ENCODE measurements around the gene CCT3. TPM values are rescaled to one million over a fixed set of nuclear protein-coding genes. Genes with fewer than 3 reads are reported as not detected.

The CCT3 gene
- 936 and 1,057 TPM in 2 replicates for total RNA-seq (2014; rRNA removed; shearing (Covaris generic))

DNA sequence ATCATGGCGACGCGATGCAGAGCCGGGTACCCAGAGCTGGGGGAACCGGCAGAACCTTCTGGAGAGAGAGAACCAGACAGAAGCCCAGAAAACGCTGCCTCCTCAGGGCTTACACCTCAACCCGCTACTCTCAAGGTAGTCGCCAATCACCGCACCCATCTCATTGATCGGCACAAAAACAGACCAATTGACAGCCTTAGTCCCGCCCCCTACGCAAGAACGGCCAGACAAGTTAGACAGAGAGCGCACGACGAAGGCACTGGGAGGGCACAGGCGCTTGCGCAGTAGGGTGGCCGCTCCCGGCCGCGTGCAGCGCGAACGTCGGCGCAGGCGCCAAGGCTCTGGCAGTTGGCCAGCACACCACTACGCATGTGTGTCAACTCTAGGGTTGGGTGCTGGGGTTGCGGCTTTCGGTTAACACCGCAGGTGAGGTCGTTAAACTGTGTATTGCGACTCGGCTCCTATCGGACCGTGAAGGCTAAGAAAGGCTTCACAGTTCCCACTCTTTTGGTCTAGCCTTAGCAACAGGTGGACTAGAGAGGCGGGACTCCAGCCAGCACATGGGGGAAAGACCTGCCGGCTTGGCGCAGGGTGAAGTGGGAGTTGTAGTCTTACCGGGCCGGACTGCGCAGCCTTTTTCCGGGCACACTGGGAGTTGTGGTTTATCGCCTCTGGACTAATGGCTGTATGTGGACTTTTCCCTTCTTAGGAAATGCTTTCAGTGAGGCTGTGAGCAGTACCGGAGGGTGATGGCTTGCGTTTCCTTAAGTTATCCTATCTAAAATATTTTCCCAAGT is at the start of gene CCT3, which contains the start of gene TSACC:
Gene CCT3 (minus strand): TSS at position 113 of the 797 bp plus-strand sequence. CDS start 108 bp downstream, at position 5.
Gene TSACC (plus strand): TSS at position 347 of the 797 bp plus-strand sequence. CDS start 1,232 bp downstream, outside the sequence.
- in situ Hi-C loops (cut with HindIII; ENCODE audit: low sequenced_read_pairs): no loop called here

DNA sequence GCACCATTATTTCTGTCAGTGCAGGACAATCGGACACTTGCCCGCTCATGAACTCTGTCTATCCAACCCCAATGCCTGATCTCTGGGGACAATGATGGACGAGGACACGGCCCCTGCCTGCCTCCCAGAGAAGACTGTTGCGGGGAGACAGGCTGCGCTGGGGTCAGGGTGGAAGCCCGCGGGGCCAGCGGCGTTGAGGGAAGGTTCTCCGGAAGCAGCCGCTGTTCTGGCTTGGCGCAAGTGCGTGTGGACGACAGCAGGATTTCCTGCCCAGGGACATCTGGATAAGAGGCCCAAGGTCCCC is 49.7 kb upstream of the CCT3 start:
- DNase-seq (ENCODE audit: low spot score): no peak
- in situ Hi-C loops (cut with HindIII; ENCODE audit: low sequenced_read_pairs): no loop called here

More for the DNA sequence above, at the start of gene CCT3, which contains the start of gene TSACC:
- DNase-seq (ENCODE audit: low spot score): peak; percentile 100

DNA sequence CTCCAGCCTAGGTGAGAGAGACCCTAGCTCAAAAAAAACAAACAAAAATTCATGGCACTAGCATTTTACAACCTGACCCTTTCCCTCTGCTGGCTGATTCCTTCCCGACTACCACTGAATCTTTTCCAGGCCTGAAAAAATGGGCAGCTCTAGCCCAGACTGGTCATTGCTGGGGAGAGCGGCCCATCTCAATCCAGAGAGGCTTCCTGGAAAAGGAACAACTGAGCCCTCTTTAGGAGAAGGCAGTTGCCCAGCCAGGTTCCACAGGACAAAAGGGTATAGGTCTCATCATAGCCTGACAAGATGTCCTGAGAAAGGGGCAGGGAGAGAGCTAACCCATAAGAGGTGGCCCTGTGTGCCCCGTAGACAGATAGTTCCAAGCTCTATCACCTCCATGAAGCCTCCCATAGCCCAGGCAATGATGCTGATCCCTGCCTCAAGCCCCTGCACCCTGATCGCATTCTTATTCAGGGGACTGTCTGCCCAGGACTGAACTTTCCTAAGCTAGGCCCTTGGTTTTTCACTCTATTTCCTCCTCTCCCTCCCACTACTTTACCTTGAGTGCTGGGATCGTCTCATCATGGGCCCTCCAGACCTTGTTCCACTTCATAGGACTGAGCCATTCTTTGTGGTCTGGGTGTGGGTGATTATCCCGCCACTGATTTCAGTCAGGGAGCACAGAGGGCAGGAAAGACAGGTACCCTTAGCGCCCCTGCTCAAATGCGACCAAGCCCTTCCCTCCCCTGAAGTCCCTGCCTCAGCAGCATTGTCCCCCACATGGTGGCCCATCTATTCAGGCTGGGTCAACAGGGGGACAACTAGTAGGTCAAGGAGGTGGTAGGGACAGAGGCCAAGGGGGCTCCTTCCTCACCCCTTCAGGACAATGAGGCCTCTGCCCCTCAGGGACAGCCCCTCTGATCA is 49.1 kb upstream of the CCT3 start:
- in situ Hi-C loops (cut with HindIII; ENCODE audit: low sequenced_read_pairs): no loop called here

DNA sequence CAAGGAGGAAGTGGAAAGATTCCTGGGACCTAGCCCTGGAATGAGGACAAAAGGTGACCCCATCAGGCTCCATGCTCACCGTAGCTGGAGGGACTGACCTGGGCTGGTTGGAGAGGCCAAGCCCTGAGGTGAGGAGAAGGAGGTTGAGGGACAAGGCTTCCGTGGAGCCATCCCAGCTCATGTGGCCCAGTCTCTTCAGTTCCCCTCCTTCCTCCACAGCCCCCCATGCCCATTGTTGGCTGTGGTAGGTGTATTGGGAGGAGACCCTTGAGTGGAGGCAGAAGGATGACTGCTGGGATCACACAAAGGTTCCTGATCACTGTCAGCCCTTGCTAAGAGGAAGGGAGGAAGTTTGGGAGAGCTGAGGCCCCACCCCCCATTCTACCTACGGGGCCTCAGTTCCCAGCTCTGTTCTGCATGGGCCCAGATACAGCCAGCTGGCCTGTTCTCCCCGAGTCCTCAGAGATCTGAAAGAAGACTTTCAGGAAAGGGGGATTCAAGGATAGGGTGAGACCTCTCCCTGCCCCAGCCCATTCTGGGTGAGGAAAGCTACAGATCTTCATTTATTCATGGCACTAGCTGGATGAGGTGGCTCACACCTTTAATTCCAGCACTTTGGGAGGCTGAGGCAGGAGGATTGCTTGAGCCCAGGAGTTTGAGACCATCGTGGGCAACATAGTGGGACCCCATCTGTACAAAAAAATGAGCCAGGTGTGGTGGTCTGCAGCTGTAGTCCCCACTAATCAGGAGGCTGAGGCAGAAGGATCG is 48.2 kb upstream of the CCT3 start:
- in situ Hi-C loops (cut with HindIII; ENCODE audit: low sequenced_read_pairs): no loop called here
- DNase-seq (ENCODE audit: low spot score): no peak

More for the DNA sequence above, 49.1 kb upstream of the CCT3 start:
- no peak for DNase-seq (ENCODE audit: low spot score)

DNA sequence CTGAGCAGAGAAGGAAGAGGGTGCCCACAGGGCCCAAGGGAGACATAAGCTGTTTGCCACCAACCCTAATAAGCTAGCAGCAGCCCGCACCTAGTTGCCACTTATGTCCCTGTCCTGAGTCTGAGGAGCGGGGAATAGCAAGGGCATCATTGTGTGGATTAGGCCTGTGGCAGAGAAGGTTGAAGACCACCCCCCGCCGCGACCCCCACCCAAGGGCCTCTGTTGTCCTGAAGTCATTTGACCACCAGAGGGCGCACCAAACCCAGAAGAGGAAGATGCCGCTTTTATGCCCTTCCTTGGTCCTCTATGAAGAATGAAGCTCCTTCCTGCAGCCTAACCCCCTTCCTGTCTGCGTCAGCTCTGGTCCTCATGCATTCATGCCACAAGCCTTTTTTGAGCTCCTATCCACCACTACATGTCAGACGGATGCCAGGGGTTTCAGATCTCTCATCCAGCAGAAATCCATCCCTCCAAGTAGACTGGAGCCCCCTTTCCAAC is 47.5 kb upstream of the CCT3 start:
- DNase-seq (ENCODE audit: low spot score): peak; percentile 84
- in situ Hi-C loops (cut with HindIII; ENCODE audit: low sequenced_read_pairs): no loop called here

DNA sequence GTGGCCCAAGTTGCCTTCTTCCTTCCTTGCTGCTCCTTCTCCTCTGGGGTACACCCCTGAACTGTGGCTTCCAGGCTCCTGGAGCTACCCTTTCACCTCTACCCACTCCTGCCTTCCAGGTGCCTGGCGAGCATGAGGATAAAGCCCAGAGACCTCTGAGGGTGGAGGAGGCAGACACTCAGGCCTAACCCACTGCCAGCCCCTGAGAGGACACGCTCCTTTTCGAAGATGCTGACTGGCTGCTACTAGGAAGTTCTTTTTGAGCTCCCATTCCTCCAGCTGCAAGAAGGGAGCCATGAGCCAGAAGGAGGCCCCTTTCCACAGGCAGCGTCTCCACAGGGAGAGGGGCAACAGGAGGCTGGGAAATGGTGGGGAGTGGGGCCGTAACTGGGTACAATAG is 46.6 kb upstream of the CCT3 start:
- in situ Hi-C loops (cut with HindIII; ENCODE audit: low sequenced_read_pairs): no loop called here
- no peak for DNase-seq (ENCODE audit: low spot score)

DNA sequence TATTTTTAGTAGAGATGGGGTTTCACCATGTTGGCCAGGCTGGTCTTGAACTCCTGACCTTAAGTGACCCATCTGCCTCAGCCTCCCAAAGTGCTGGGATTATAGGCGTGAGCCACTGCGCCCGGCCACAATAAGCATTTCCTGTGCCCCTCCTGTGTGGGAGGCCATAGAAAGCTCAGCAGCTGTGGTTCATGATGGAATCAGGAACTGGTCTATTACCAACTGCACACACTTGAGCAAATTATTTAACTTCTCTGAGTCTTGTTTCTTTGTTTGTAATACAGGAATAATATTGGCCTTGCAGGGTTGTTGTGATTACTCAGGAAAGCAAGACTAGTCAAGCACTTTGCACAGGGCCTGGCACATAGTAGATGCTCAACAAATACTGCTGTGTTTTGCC is 45.9 kb upstream of the CCT3 start:
- no peak for DNase-seq (ENCODE audit: low spot score)
- in situ Hi-C loops (cut with HindIII; ENCODE audit: low sequenced_read_pairs): no loop called here

DNA sequence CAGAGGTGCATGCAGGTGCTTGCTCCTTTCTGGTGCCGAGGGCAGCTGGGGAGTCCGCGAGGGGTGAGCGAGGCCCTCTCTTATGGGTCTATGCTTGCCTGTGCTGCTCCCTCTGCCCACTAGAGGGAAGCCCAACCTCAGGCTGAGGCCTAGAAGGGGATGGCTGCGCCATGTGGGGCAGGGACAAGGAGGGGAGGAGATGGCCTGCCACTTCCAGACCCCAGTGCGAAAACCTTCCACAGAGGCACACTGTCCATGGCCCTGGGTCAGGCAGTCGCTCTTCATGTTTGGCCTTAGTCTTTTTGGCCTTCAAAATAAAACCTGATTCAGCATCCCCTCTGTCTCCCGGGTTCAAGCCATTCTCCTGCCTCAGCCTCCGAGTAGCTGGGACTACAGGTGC is 44.9 kb upstream of the CCT3 start:
- DNase-seq (ENCODE audit: low spot score): peak; percentile 89
- in situ Hi-C loops (cut with HindIII; ENCODE audit: low sequenced_read_pairs): no loop called here

DNA sequence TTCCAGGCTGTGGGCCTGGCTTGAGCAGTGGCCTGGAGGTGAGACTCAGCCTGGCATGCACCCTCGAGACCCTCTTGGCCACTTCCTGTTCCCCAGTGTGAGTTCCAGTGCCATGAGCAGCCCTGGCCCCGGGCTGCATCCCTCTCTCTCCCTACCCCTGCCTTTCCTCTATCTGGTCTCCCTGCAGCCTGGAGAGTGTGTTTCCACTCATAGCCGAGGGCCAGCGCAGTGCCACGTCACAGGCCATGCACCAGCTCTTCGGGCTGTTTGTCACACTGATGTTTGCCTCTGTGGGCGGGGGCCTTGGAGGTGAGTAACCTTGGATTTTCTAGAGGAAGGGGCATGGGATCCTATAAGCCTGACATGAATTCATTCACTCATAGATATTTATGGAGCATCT is 44.5 kb upstream of the CCT3 start:
- in situ Hi-C loops (cut with HindIII; ENCODE audit: low sequenced_read_pairs): no loop called here
- no peak for DNase-seq (ENCODE audit: low spot score)

DNA sequence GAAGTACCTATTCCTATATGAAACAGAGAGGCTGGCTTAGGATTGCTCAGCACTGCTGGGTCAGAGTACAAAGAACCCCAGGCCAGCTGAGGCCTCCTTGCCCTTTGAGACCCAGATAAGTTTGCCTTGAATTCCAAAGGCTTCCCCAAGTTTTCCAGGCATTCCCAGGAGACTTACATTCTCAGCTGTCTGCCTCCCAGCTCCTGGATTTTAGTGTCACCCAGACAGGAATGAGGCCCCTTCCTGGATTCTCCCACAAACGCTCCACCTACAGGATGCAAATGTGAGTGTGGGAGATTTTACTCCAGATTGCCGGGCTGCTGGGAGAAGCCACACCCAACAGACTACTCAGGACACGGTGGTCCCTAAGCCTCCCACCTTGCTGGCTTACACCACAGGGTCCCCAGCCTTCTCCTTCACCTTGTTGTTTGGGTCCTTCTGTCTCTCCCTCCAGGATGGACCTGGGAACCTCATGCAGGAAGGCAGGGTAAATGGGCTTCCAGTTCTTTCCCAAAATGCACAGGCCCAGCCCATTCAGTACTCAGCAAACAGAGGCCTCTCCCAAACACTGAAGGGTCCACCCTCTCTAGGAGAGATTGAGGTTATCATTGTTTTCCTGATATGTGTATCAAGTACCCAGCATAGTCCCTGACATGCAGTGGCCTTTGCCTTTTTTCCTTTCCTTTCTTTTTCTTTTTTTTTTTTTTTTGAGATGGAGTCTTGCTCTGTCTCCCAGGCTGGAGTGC is 41.5 kb upstream of the CCT3 start:
- in situ Hi-C loops (cut with HindIII; ENCODE audit: low sequenced_read_pairs): no loop called here
- DNase-seq (ENCODE audit: low spot score): no peak

DNA sequence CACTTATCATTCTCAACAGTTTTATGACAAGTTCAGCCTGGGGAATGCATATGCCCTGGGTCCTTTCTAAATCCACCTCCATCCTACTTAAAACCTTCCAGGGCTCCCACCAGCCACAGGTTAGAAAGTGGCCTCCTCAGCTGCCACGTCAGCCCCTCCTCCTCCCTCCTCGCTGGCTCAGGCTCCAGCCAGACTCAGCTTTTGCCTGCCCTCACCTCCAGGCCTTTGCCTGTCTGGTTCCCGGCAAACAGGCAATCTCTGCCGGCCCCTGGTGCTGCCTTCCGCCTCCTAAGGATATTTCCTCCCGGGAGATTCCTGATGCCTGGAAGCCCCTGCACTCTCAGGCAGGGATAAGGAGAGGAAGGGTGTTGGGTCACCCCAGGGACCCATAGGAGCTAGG is 40.5 kb upstream of the CCT3 start:
- peak; percentile 51 for DNase-seq (ENCODE audit: low spot score)
- in situ Hi-C loops (cut with HindIII; ENCODE audit: low sequenced_read_pairs): no loop called here

DNA sequence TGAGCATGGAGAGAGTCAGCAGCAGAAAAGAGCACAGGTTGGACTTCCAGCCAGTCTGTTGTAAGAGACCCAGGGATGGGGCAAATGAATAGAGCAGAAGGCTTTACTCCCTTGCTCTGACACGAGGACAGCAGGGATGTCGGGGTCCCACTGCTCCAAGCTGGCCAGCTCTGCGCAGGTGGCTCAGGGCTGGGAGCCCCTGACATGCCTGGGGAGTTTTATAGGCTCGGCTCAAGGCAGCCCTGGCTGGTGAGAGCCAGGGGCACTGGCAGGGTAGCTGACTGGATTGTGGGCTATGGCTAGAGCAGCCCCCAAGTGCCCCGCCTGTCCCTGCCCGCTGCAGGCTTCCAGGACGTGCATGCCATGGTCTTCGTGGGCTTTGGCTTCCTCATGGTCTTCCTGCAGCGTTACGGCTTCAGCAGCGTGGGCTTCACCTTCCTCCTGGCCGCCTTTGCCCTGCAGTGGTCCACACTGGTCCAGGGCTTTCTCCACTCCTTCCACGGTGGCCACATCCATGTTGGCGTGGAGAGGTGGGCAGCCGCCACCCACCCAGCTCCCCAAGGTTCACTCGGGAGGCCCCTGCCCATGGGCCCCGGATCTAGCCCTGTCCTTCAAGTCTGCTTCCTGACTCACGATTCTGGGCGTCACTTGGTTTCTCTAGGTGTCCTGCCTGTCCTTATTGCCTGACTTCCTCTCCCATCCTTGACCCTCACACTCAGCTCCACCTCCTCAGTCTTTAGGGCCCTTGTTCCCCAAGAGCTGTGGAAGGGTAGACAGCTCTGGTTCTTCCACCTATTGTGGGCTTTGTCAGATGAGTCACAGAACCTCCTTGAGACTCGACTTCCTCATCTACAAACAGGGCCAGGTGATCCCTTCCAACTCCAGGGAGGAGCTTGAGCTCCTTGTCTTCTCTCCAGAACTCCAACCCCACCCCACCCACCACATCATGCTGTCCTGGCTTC is 39.1 kb upstream of the CCT3 start:
- no peak for DNase-seq (ENCODE audit: low spot score)
- in situ Hi-C loops (cut with HindIII; ENCODE audit: low sequenced_read_pairs): no loop called here

DNA sequence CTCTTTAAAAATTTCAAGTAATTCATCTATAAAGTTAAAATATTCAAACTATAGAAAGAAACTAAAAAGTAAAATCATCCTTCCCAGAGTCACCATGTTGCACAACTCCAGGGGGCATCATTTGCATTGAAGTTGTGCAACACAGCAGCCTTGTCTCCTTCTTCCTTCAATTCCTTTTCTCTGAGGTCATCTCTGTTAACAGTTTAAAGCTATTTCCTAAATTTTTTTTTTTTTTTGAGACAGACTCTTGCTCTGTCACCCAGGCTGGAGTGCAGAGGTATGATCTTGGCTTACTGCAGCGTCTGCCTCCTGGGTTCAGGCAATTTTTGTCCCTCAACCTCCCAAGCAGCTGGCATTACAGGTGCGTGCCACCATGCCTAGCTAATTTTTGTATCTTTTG is 38.1 kb upstream of the CCT3 start:
- DNase-seq (ENCODE audit: low spot score): no peak
- in situ Hi-C loops (cut with HindIII; ENCODE audit: low sequenced_read_pairs): no loop called here

DNA sequence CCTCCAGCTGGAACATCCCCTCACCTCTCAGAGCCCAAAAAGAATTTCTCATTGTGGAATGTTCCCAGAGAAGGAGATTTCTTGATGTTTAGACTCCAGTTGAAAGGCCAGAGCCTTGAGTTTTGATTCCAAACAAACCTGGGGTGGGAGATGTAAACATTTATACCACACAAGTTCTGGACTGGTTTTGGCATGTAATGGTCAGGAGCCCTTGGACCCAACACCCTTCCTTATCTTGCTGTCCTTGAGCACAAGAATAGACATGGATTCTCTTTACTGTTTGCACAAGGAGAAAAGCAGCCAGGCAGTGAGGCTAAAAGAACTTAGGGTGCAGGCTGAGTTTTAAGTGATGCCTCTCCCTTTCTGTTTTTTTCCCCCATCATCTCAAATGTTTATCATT is 35.5 kb upstream of the CCT3 start:
- in situ Hi-C loops (cut with HindIII; ENCODE audit: low sequenced_read_pairs): loop anchor here (5.0 kb wide), 1 partner anchor 59 kb away; no protein-coding TSS in a partner anchor
- no peak for DNase-seq (ENCODE audit: low spot score)

DNA sequence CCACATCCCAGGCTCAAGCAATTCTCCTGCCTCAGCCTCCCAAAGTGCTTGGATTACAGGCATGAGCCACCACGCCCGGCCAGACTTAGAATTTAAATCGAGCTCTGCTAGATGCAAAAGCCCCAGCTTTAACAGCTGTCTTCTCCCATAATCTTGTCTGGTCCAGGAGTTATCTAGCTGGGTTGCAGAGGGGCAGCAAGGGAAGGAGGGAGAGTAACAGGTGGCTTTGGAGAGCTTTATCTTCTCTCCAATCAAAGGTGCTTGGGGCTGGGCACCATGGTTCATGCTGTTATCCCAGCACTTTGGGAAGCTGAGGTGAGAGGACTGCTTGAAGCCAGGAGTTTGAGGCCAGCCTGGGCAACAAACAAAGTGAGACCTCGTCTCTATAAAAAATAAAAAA is 34.8 kb upstream of the CCT3 start:
- no peak for DNase-seq (ENCODE audit: low spot score)
- in situ Hi-C loops (cut with HindIII; ENCODE audit: low sequenced_read_pairs): loop anchor here (5.0 kb wide), 1 partner anchor 59 kb away; no protein-coding TSS in a partner anchor

DNA sequence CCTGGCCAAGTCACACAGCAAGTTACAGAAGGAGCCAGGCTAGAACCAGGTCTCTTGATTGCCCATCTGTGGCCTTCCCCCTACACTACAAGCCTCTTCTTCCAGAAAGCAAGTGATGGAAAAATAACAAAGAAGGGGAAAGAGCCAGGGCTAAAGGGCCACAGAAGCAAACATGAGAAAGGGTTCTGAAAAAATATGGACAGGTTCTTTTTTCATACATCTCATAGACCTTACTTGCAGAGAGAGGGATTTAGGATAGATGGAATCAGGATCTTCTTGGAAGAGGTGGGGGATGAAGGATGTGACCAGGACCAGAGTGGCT is 34.1 kb upstream of the CCT3 start:
- in situ Hi-C loops (cut with HindIII; ENCODE audit: low sequenced_read_pairs): loop anchor here (5.0 kb wide), 1 partner anchor 60 kb away; no protein-coding TSS in a partner anchor
- no peak for DNase-seq (ENCODE audit: low spot score)

DNA sequence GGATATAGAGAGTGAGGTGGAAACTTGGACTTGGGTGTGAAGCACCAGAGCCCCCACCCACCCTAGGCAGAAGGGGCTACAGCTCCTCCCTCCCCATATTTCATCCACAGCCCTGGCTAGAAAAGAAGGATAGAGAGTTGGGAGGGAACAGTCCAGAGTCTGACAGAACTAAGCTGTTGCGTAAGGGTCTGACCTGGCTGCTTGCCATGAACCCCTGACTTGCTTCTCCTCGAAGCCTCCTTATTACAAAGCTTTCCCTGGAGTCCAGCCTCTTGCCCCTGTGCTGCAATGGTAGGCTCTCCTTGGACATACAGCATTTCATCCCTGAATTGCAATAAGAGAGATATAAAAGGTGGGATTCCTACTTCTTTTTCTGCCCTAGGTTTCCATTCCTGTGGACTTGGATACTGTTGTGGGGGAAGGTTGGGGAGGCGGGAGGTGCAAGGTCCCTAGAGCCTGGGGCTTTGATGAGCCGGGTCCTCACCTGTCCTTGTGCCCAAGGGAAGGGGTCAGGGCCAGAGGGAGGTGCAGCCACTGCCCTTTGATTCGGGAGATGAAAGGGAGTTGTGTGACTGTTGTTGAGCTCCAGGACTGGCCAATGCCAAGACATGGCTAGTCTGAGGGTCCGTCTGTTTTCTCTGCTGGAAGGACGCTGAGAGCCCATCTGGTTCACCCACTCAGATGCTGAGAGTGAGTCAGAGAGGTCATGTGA is 33.6 kb upstream of the CCT3 start:
- in situ Hi-C loops (cut with HindIII; ENCODE audit: low sequenced_read_pairs): loop anchor here (5.0 kb wide), 1 partner anchor 61 kb away; no protein-coding TSS in a partner anchor
- peak; percentile 93 for DNase-seq (ENCODE audit: low spot score)
